ENCODE results near the gene C16orf54.

- TF ChIP-seq CTCF (conservative IDR thresholded peaks at IDR 0.05) (no peak), ZFX (IDR thresholded peaks at IDR 0.05) (no peak)
Measured at GRCh38 chr16:29734786-29735185, 11.0 kb downstream of the C16orf54 start.

Data from C4-2B (cell line).